ENCODE measurements around the gene SYCE1L. TPM values are rescaled to one million over a fixed set of nuclear protein-coding genes. Genes with fewer than 3 reads are reported as not detected.
A peak's percentile ranks its signal among the peaks of the same experiment; 100 is the strongest.
"Not testable (repeated sequence)": the region's sequence is repeated elsewhere in the genome, so short reads cannot be mapped to it uniquely, and the experiment has no call there.

The SYCE1L gene
- total and polyA plus RNA-seq, 4 donors: 0.51 to 0.69 TPM; not detected in 2

DNA sequence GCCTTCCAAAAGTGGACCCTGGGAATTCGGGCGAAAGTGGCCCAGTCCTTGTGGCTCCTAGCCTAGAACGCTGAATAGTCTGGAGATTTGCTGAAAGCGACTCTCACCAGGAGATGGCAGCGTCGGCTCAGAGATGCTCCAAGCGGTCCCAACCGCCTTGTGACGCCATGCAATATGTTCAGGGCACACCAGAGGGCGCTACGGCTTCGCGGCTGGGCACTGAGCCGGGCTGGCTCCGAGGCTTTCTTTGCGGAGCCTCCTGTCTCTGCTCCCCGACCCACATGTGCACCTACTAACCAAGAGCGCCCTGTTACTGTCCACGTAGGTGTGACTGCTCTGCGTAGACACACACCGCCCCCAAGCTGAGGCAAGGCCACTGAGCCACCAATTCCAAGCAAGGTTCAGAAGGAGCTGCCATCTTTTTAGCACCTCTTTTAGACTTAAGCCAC lies 36.9 kb downstream of the SYCE1L start:
- TF ChIP-seq, protein P1, sequence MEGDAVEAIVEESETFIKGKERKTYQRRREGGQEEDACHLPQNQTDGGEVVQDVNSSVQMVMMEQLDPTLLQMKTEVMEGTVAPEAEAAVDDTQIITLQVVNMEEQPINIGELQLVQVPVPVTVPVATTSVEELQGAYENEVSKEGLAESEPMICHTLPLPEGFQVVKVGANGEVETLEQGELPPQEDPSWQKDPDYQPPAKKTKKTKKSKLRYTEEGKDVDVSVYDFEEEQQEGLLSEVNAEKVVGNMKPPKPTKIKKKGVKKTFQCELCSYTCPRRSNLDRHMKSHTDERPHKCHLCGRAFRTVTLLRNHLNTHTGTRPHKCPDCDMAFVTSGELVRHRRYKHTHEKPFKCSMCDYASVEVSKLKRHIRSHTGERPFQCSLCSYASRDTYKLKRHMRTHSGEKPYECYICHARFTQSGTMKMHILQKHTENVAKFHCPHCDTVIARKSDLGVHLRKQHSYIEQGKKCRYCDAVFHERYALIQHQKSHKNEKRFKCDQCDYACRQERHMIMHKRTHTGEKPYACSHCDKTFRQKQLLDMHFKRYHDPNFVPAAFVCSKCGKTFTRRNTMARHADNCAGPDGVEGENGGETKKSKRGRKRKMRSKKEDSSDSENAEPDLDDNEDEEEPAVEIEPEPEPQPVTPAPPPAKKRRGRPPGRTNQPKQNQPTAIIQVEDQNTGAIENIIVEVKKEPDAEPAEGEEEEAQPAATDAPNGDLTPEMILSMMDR (IDR thresholded peaks at IDR 0.05; ENCODE audit: low read depth, low read length, missing input control): peak; percentile 100
- peak; percentile 100 for TF ChIP-seq RAD21 (IDR thresholded peaks at IDR 0.05)
- TF ChIP-seq FOXA2 (IDR thresholded peaks at IDR 0.05): no peak
- DNase-seq (ENCODE audit: low spot score): peak; percentile 85
- Histone ChIP-seq H3K4me1 (ENCODE audit: control insufficient read depth in 4 of 4, insufficient read depth in 4 of 4, low read length in 3 of 4) (peaks cover 0 to 3% (median 2%) of the 10 kb centered on the region in 4 donors), H3K27me3 (ENCODE audit: control insufficient read depth in 4 of 4, insufficient read depth in 4 of 4, low read length in 3 of 4) (peaks cover 0 to 3% (median 0%) of the 10 kb centered on the region in 4 donors), H3K4me3 (ENCODE audit: low read depth in 1 of 3, low read length in 3 of 3) (peak overlapping the region in 1 of 3 donors; percentile 2), H3K36me3 (ENCODE audit: control insufficient read depth in 4 of 4, insufficient read depth in 3 of 4, low read depth in 1 of 4, low read length in 3 of 4) (no peaks in the 10 kb centered on the region), H3K9ac (ENCODE audit: low read depth in 1 of 2, low read length in 2 of 2) (no peak overlapping the region), H3K27ac (ENCODE audit: low read depth in 1 of 2, low read length in 2 of 2) (no peak overlapping the region), H3K9me3 (ENCODE audit: control insufficient read depth in 4 of 4, low read length in 3 of 4) (no peaks in the 10 kb centered on the region)
- 2% methylated on average over 21 of the region's 21 CpGs for WGBS

DNA sequence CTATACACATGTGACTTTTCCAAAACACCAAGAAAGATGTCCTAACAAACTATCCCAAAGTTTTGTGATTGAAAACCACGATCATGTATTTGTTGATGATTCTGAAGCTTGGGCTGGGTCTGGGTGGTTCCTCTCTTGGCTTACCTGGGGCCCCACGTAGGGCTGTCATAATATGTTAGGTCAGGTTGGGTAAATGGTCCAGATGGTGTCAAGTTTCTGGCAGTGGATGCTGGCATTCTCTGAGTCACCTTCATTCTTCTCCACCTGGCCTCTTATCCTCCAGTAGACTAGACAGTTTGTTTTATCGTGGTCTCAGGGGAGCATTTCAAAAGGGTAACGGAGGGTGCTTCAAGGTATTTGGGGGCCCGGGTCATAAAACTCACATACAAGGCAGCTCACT lies 39.4 kb downstream of the SYCE1L start:
- TF ChIP-seq, protein P2, sequence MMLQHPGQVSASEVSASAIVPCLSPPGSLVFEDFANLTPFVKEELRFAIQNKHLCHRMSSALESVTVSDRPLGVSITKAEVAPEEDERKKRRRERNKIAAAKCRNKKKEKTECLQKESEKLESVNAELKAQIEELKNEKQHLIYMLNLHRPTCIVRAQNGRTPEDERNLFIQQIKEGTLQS (IDR thresholded peaks at IDR 0.05): no peak
- TF ChIP-seq, protein P1 (IDR thresholded peaks at IDR 0.05; ENCODE audit: low read depth, low read length, missing input control): no peak
- TF ChIP-seq HNF4G (IDR thresholded peaks at IDR 0.05) (no peak), YY1 (IDR thresholded peaks at IDR 0.05) (no peak), GABPA (IDR thresholded peaks at IDR 0.05 in 1 of 2, conservative IDR thresholded peaks at IDR 0.05 in 1 of 2) (no peak), FOXA1 (IDR thresholded peaks at IDR 0.05) (no peak), TAF1 (conservative IDR thresholded peaks at IDR 0.05) (no peak), EGR1 (IDR thresholded peaks at IDR 0.05; ENCODE audit: low read depth in 2 of 2) (no peak), RAD21 (IDR thresholded peaks at IDR 0.05) (no peak), NR2F2 (IDR thresholded peaks at IDR 0.05) (no peak), RXRA (IDR thresholded peaks at IDR 0.05) (no peak), SP1 (IDR thresholded peaks at IDR 0.05) (no peak), JUND (IDR thresholded peaks at IDR 0.05) (no peak), HNF4A (conservative IDR thresholded peaks at IDR 0.05) (no peak), FOXA2 (IDR thresholded peaks at IDR 0.05) (no peak)
- TF ChIP-seq, protein P3, sequence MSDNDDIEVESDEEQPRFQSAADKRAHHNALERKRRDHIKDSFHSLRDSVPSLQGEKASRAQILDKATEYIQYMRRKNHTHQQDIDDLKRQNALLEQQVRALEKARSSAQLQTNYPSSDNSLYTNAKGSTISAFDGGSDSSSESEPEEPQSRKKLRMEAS (IDR thresholded peaks at IDR 0.05): no peak
- TF ChIP-seq, protein P4, sequence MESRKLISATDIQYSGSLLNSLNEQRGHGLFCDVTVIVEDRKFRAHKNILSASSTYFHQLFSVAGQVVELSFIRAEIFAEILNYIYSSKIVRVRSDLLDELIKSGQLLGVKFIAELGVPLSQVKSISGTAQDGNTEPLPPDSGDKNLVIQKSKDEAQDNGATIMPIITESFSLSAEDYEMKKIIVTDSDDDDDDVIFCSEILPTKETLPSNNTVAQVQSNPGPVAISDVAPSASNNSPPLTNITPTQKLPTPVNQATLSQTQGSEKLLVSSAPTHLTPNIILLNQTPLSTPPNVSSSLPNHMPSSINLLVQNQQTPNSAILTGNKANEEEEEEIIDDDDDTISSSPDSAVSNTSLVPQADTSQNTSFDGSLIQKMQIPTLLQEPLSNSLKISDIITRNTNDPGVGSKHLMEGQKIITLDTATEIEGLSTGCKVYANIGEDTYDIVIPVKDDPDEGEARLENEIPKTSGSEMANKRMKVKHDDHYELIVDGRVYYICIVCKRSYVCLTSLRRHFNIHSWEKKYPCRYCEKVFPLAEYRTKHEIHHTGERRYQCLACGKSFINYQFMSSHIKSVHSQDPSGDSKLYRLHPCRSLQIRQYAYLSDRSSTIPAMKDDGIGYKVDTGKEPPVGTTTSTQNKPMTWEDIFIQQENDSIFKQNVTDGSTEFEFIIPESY (IDR thresholded peaks at IDR 0.05): no peak
- TF ChIP-seq, protein P5, sequence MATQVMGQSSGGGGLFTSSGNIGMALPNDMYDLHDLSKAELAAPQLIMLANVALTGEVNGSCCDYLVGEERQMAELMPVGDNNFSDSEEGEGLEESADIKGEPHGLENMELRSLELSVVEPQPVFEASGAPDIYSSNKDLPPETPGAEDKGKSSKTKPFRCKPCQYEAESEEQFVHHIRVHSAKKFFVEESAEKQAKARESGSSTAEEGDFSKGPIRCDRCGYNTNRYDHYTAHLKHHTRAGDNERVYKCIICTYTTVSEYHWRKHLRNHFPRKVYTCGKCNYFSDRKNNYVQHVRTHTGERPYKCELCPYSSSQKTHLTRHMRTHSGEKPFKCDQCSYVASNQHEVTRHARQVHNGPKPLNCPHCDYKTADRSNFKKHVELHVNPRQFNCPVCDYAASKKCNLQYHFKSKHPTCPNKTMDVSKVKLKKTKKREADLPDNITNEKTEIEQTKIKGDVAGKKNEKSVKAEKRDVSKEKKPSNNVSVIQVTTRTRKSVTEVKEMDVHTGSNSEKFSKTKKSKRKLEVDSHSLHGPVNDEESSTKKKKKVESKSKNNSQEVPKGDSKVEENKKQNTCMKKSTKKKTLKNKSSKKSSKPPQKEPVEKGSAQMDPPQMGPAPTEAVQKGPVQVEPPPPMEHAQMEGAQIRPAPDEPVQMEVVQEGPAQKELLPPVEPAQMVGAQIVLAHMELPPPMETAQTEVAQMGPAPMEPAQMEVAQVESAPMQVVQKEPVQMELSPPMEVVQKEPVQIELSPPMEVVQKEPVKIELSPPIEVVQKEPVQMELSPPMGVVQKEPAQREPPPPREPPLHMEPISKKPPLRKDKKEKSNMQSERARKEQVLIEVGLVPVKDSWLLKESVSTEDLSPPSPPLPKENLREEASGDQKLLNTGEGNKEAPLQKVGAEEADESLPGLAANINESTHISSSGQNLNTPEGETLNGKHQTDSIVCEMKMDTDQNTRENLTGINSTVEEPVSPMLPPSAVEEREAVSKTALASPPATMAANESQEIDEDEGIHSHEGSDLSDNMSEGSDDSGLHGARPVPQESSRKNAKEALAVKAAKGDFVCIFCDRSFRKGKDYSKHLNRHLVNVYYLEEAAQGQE (IDR thresholded peaks at IDR 0.05): no peak
- H3K36me3 ChIP-seq (ENCODE audit: control insufficient read depth in 4 of 4, insufficient read depth in 3 of 4, low read depth in 1 of 4, low read length in 3 of 4): no peaks in the 10 kb centered on the region

DNA sequence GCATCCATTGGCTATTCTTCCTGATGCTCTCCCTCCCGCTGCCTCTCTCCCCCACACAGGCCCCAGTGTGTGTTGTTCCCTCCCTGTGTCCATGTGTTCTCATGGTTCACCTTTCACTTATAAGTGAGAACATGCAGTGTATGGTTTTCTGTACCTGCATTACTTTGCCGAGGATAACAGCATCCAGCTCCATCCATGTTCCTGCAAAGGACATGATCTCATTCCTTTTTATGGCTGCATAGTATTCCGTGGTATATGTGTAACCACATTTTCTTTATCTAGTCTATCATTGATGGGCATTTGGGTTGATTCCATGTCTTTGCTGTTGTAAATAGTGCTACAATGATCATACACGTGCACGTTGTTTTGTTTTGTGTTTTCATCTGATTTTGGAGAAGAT lies 43.3 kb downstream of the SYCE1L start:
- H3K4me1 ChIP-seq (ENCODE audit: control insufficient read depth in 4 of 4, insufficient read depth in 4 of 4, low read length in 3 of 4); DNase-seq (ENCODE audit: low spot score); H3K27me3 ChIP-seq (ENCODE audit: control insufficient read depth in 4 of 4, insufficient read depth in 4 of 4, low read length in 3 of 4); H3K36me3 ChIP-seq (ENCODE audit: control insufficient read depth in 4 of 4, insufficient read depth in 3 of 4, low read depth in 1 of 4, low read length in 3 of 4); H3K9ac ChIP-seq (ENCODE audit: low read depth in 1 of 2, low read length in 2 of 2); H3K9me3 ChIP-seq (ENCODE audit: control insufficient read depth in 4 of 4, low read length in 3 of 4); H3K27ac ChIP-seq (ENCODE audit: low read depth in 1 of 2, low read length in 2 of 2); H3K4me3 ChIP-seq (ENCODE audit: low read depth in 1 of 3, low read length in 3 of 3): not testable (repeated sequence)
- 87% methylated on average over 5 of the region's 5 CpGs for WGBS

More for the DNA sequence above, 39.4 kb downstream of the SYCE1L start:
- DNase-seq (ENCODE audit: low spot score): no peak
- no peak overlapping the region for H3K27ac ChIP-seq (ENCODE audit: low read depth in 1 of 2, low read length in 2 of 2)
- H3K9me3 ChIP-seq (ENCODE audit: control insufficient read depth in 4 of 4, low read length in 3 of 4): no peaks in the 10 kb centered on the region
- H3K9ac ChIP-seq (ENCODE audit: low read depth in 1 of 2, low read length in 2 of 2): no peak overlapping the region
- no peak overlapping the region for H3K4me3 ChIP-seq (ENCODE audit: low read depth in 1 of 3, low read length in 3 of 3)
- 67% methylated on average over 5 of the region's 5 CpGs for WGBS
- peaks cover 0 to 3% (median 2%) of the 10 kb centered on the region in 4 donors for H3K4me1 ChIP-seq (ENCODE audit: control insufficient read depth in 4 of 4, insufficient read depth in 4 of 4, low read length in 3 of 4)
- H3K27me3 ChIP-seq (ENCODE audit: control insufficient read depth in 4 of 4, insufficient read depth in 4 of 4, low read length in 3 of 4): peaks cover 0 to 3% (median 0%) of the 10 kb centered on the region in 4 donors
